Diencephalon (tissue), 1 donor: ENCODE results near the gene CRB2. TPM values are rescaled to one million over a fixed set of nuclear protein-coding genes. Genes with fewer than 3 reads are reported as not detected.

Source experiments
- small RNA-seq: library from RNA; depleted of rRNA; stranded (forward); fragments of <200 nt; gene quantifications from one replicate; pipeline ENCODE3, GENCODE V24; 2014
- total RNA-seq: library from RNA; depleted of rRNA; stranded (reverse); fragments of >200 nt; gene quantifications from one replicate; pipeline ENCODE4 v1.2.3, GENCODE V29; 2014

CRB2 gene
- total RNA-seq, result 17.1 TPM

DNA sequence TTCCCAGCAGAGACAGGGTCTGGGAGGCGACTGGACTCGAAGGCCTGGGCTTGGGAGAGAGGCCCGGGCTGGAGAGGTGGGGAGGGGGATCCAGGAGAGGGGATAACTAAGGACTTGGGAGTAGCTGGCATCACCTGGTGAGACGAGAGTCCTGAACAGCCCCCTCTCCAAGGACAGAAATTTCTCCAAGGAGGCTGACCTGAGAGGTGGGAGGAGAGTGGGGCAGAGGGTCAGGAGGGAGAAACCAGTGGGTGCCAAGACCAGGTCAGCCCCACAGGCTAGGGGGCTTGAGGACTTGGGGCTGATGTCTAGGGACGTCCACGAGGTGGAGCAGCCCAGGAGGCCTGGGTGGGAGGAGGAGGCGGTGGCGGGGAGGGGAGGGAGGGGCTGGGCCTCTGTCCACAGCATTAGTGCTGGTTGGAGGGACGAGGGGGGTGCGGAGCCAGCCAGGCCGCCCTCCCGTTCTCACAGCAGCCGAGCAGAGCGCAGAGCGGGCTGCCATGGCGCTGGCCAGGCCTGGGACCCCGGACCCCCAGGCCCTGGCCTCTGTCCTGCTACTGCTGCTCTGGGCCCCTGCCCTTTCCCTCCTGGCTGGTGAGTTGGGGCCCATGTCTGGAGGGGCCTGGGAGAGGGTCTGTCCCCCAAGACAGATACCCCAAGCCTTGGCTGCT lies at the start of gene CRB2:
Gene CRB2 (plus strand): TSS at position 437 of the 671 bp plus-strand sequence. CDS start 64 bp downstream, at position 501.

Small RNA genes lying within 50 kb of the gene (small RNA-seq; reads per million reads assigned to genes)
- gene MIR601, result not detected

Other genes with a start within 250 kb of the CRB2 start
- 119 TPM for gene STRBP, start 87.6 kb upstream of the CRB2 start, total RNA-seq